HepG2 (cell line): ENCODE data around the gene SCUBE1.

Experiments
- MAFF ChIP-seq: IDR thresholded peaks from 2 replicates; pipeline ENCODE4 v1.6.1; 2011; ENCODE audit warnings: low read depth, low read length, improper control_type of control experiment
- TF ChIP-seq, protein P1 (sequence below): IDR thresholded peaks from 2 replicates; pipeline ENCODE4 v1.6.1; 2012; ENCODE audit warnings: inconsistent platforms
- TF ChIP-seq, protein P2 (sequence below): sonication (generic); formaldehyde crosslinking; IDR thresholded peaks from 2 replicates; pipeline ENCODE4 v1.5.0; 2020; ENCODE audit warnings: mild to moderate bottlenecking, missing genetic modification reagents, moderate library complexity

DNA sequence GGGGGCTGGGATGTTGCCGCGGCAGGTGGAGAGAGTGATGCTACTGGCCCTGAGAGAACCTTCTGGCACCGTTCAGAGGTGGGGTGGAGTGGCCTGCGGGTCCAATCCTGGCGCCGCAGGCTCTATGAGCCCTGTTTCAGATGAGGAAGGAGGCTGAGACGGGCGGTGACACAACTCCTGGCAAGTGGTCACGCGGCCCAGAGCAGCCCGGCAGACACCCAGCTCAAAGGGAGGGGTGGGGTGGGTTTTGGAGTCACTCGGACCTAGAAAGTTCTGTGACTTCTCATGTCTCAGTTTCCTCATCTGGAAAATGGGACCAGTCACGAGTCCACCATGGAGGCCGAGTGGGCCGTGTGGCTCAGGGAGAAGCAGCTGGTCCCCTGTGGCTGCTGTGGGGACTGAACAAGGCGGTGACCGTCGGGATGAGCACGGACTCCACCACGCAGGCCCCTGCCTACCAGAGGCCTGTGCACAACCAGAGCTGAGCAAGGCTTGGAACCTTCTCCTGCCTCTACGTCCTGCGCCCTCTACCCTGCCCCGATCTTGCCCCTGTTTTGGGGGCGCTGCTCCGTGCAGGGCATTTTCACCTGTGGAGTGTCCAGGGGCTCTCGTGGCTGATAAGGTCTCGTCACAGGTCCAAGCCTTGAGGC lies 188.2 kb downstream of the SCUBE1 start:
- TF ChIP-seq MAFF: no peak
- TF ChIP-seq, protein P1, sequence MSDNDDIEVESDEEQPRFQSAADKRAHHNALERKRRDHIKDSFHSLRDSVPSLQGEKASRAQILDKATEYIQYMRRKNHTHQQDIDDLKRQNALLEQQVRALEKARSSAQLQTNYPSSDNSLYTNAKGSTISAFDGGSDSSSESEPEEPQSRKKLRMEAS: no peak
- TF ChIP-seq, protein P2, sequence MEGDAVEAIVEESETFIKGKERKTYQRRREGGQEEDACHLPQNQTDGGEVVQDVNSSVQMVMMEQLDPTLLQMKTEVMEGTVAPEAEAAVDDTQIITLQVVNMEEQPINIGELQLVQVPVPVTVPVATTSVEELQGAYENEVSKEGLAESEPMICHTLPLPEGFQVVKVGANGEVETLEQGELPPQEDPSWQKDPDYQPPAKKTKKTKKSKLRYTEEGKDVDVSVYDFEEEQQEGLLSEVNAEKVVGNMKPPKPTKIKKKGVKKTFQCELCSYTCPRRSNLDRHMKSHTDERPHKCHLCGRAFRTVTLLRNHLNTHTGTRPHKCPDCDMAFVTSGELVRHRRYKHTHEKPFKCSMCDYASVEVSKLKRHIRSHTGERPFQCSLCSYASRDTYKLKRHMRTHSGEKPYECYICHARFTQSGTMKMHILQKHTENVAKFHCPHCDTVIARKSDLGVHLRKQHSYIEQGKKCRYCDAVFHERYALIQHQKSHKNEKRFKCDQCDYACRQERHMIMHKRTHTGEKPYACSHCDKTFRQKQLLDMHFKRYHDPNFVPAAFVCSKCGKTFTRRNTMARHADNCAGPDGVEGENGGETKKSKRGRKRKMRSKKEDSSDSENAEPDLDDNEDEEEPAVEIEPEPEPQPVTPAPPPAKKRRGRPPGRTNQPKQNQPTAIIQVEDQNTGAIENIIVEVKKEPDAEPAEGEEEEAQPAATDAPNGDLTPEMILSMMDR (CRISPR knock-in tag): no peak
